Endothelial cell of umbilical vein (primary cell): ENCODE measurements around the gene OR52N4. TPM values are rescaled to one million over a fixed set of nuclear protein-coding genes. Genes with fewer than 3 reads are reported as not detected.

Experiments
- BruUV-seq: library from RNA; stranded (reverse); fragments of 400-500 nt; replicated peaks from 2 replicates; lab custom pipeline; 2021; lab: Mats Ljungman, UMichigan
- CTCF ChIA-PET: fragments of 300-600, 350-600 bp; sonication (Branson Sonifier 250); formaldehyde crosslinking; loops from one replicate; lab custom pipeline; 2021; ENCODE audit warnings: antibody characterized with exemption, inconsistent platforms; lab: Charles Lee
- POLR2A ChIA-PET: fragments of 300-600, 350-600 bp; sonication (Branson Sonifier 250); formaldehyde crosslinking; loops from one replicate; lab custom pipeline; 2021; ENCODE audit warnings: antibody characterized with exemption, inconsistent platforms; lab: Charles Lee
- DNase-seq: peaks from one replicate; pipeline ENCODE4 v3.0.0-alpha.2; 2011; ENCODE audit warnings: low read depth, low spot score
- FAIRE-seq: peaks from 2 replicates; lab custom pipeline; 2011; peaks lifted over from hg19 to GRCh38; lab: Jason Lieb, UNC
- H2AFZ ChIP-seq: 2 replicates; pipeline ENCODE4 v1.6.0; 2012; ENCODE audit warnings: low read depth, low read length, control low read depth, inconsistent platforms
- H3K27ac ChIP-seq: 2 replicates; pipeline ENCODE4 v1.5.1; 2011; ENCODE audit warnings: low read depth, mild to moderate bottlenecking, control low read depth, low read length, moderate library complexity; ENCODE audit not compliant: insufficient read depth
- H3K27me3 ChIP-seq, 2 experiments: 2 replicates each; pipeline versions ENCODE4 v1.6.0 to v1.6.1; 2011; ENCODE audit warnings: low read length in 2 of 2, mixed read lengths in 1 of 2; ENCODE audit not compliant: control insufficient read depth in 2 of 2, insufficient read depth in 2 of 2
- H3K36me3 ChIP-seq, 2 experiments: 2 replicates in 1 of 2; 3 replicates in 1 of 2; pipeline ENCODE4 v1.5.1; 2011; ENCODE audit warnings: low read length in 2 of 2, mild to moderate bottlenecking in 1 of 2, moderate library complexity in 1 of 2; ENCODE audit not compliant: control insufficient read depth in 2 of 2, insufficient read depth in 2 of 2; ENCODE audit errors: extremely low read depth in 1 of 2
- H3K4me1 ChIP-seq: 3 replicates; pipeline ENCODE4 v1.5.1; 2011; ENCODE audit warnings: mild to moderate bottlenecking, low read length; ENCODE audit not compliant: control insufficient read depth, insufficient read depth; ENCODE audit errors: extremely low read depth
- H3K4me2 ChIP-seq: 2 replicates; pipeline ENCODE4 v1.6.1; 2011; ENCODE audit warnings: low read length, control low read depth, mixed read lengths; ENCODE audit not compliant: insufficient read depth
- H3K4me3 ChIP-seq, 3 experiments: fragments of 200-600 bp in 1 of 3; sonication (generic), shearing (Covaris generic) in 1 of 3; replicated peaks in 1 of 3; 2 replicates each; pipeline ENCODE4 v1.5.1; 2011 to 2016; ENCODE audit warnings: control low read depth in 3 of 3, low read length in 3 of 3, mild to moderate bottlenecking in 2 of 3, inconsistent platforms in 1 of 3, low read depth in 1 of 3, moderate library complexity in 1 of 3; ENCODE audit not compliant: insufficient read depth in 1 of 3
- H3K79me2 ChIP-seq: 2 replicates; pipeline ENCODE4 v1.6.0; 2012; ENCODE audit warnings: low read length, inconsistent platforms; ENCODE audit not compliant: control insufficient read depth, insufficient read depth
- H3K9ac ChIP-seq: replicated peaks from 2 replicates; pipeline ENCODE3; 2011; ENCODE audit warnings: low read length, control low read depth; ENCODE audit not compliant: insufficient read depth; ENCODE audit errors: extremely low read depth
- H3K9me1 ChIP-seq: replicated peaks from 3 replicates; pipeline ENCODE4 v1.6.0; 2011; ENCODE audit warnings: mild to moderate bottlenecking, low read length; ENCODE audit not compliant: control insufficient read depth, insufficient read depth; ENCODE audit errors: extremely low read depth
- H3K9me3 ChIP-seq: replicated peaks from 2 replicates; pipeline ENCODE4 v1.5.1; 2012; ENCODE audit warnings: low read length, inconsistent platforms; ENCODE audit not compliant: control insufficient read depth, insufficient read depth
- H4K20me1 ChIP-seq: replicated peaks from 2 replicates; pipeline ENCODE3; 2011; ENCODE audit warnings: mild to moderate bottlenecking, low read length; ENCODE audit not compliant: control insufficient read depth, insufficient read depth; ENCODE audit errors: extremely low read depth
- EZH2 ChIP-seq: IDR thresholded peaks from 2 replicates; pipeline ENCODE4 v1.6.1; 2012; ENCODE audit warnings: borderline replicate concordance, low read depth, mild to moderate bottlenecking, moderate library complexity, low read length, inconsistent platforms; ENCODE audit not compliant: severe bottlenecking
- FOS ChIP-seq: IDR thresholded peaks from 2 replicates; pipeline ENCODE4 v1.6.1; 2011; ENCODE audit warnings: mild to moderate bottlenecking, low read length, moderate library complexity, borderline replicate concordance; ENCODE audit not compliant: insufficient read depth
- GATA2 ChIP-seq: IDR thresholded peaks from 2 replicates; pipeline ENCODE4 v1.7.0; 2011; ENCODE audit warnings: low read depth, mild to moderate bottlenecking, moderate library complexity, mixed read lengths, low read length; ENCODE audit not compliant: insufficient read length, insufficient read depth
- JUN ChIP-seq: IDR thresholded peaks from 2 replicates; pipeline ENCODE4 v1.6.1; 2011; ENCODE audit warnings: borderline replicate concordance, low read depth; ENCODE audit not compliant: insufficient read length, insufficient read depth
- MAX ChIP-seq: IDR thresholded peaks from 2 replicates; pipeline ENCODE4 v1.6.1; 2011; ENCODE audit not compliant: insufficient read depth, insufficient read length
- MYC ChIP-seq: IDR thresholded peaks from one replicate; pipeline ENCODE4 v1.6.1; 2011; ENCODE audit warnings: mild to moderate bottlenecking, low read depth, low read length
- POLR2A ChIP-seq: IDR thresholded peaks from 2 replicates; pipeline ENCODE4 v1.6.1; 2012; ENCODE audit warnings: low read depth, mild to moderate bottlenecking, control low read depth, low read length
- POLR2AphosphoS5 ChIP-seq: IDR thresholded peaks from 2 replicates; pipeline ENCODE4 v1.6.1; 2012; ENCODE audit warnings: low read depth, mild to moderate bottlenecking, control low read depth, low read length, moderate library complexity; ENCODE audit not compliant: insufficient read depth
- dilution Hi-C: fragments of 300-500 bp; cut with MboI; formaldehyde crosslinking; loops from one replicate; pipeline ENCODE4 v1.15.0; 2019; ENCODE audit warnings: low sequenced_read_pairs; ENCODE audit not compliant: extremely low pct_ligation_motif_present
- intact Hi-C: fragments of 100-400 bp; cut with micrococcal nuclease; formaldehyde crosslinking; loops from one replicate; pipeline ENCODE4 v1.10.0; 2022
- polyA plus RNA-seq, 4 experiments: library from polyadenylated mRNA; depleted of rRNA in 3 of 4; stranded (reverse) in 3 of 4; unstranded in 1 of 4; fragments of >200 nt; gene quantifications; 2 replicates each; pipeline versions ENCODE4 v1.2.1 to v1.2.3, GENCODE V29; 2011 to 2012; ENCODE audit warnings: missing spikeins in 1 of 4
- total RNA-seq: library from RNA; stranded (reverse); gene quantifications from 2 replicates; pipeline ENCODE4 v1.2.3, GENCODE V29; 2021

The OR52N4 gene
- total and polyA plus RNA-seq, 2 donors (not counting 3 experiments of a cell fraction or from before 2014, with no cell fraction given): 0.10 TPM; not detected in 1

GRCh38 chr11:5719703-5720495 is 34.1 kb upstream of the OR52N4 start:
- H3K4me3 ChIP-seq: no peak overlapping the region
- H3K36me3 ChIP-seq: no peaks in the 10 kb centered on the region
- no peak overlapping the region for H3K9ac ChIP-seq
- BruUV-seq: no TSS peak
- intact Hi-C loops (no loop called here), dilution Hi-C loops (no loop called here)
- no peaks in the 10 kb centered on the region for H4K20me1 ChIP-seq
- FAIRE-seq (no peak), DNase-seq (no peak)
- no peaks in the 10 kb centered on the region for H3K9me1 ChIP-seq
- H3K27ac ChIP-seq: no peak overlapping the region
- no peaks in the 10 kb centered on the region for H3K9me3 ChIP-seq
- H3K4me2 ChIP-seq: no peak overlapping the region
- no peaks in the 10 kb centered on the region for H3K79me2 ChIP-seq
- ChIA-PET CTCF (no interaction called here), POLR2A (no interaction called here)
- TF ChIP-seq POLR2AphosphoS5 (no peak), GATA2 (no peak), POLR2A (no peak), MAX (no peak)
- H3K27me3 ChIP-seq: peaks cover 0 to 6% of the 10 kb centered on the region in 2 experiments
- H2AFZ ChIP-seq: no peak overlapping the region
- no peaks in the 10 kb centered on the region for H3K4me1 ChIP-seq

- Histone ChIP-seq H3K4me2 (no peak overlapping the region), H3K79me2 (no peaks in the 10 kb centered on the region), H2AFZ (no peak overlapping the region), H3K9ac (no peak overlapping the region), H3K4me3 (no peak overlapping the region), H3K4me1 (no peaks in the 10 kb centered on the region), H4K20me1 (no peaks in the 10 kb centered on the region), H3K27me3 (peaks cover 0 to 8% of the 10 kb centered on the region in 2 experiments), H3K27ac (no peak overlapping the region), H3K9me3 (no peaks in the 10 kb centered on the region), H3K36me3 (no peaks in the 10 kb centered on the region), H3K9me1 (no peaks in the 10 kb centered on the region)
- TF ChIP-seq MYC: no peak
- no peak for TF ChIP-seq POLR2AphosphoS5
- TF ChIP-seq MAX: no peak
- TF ChIP-seq GATA2: no peak
- TF ChIP-seq FOS: no peak
- TF ChIP-seq JUN: no peak
- TF ChIP-seq EZH2: no peak
- TF ChIP-seq POLR2A: no peak
- POLR2A ChIA-PET: no interaction called here
- dilution Hi-C loops (no loop called here), intact Hi-C loops (no loop called here)
- CTCF ChIA-PET: no interaction called here
- BruUV-seq: no TSS peak
- DNase-seq (no peak), FAIRE-seq (no peak)
These were observed 31.4 kb upstream of the OR52N4 start for GRCh38 chr11:5722622-5723021.
